GM23338 (cell line): ENCODE data around the gene ZNF587B.
"Not testable (repeated sequence)": the region's sequence is repeated elsewhere in the genome, so short reads cannot be mapped to it uniquely, and the experiment has no call there.

Experiments used
- CREB1 ChIP-seq: fragments of 250-450 bp; sonication (Bioruptor Pico); IDR thresholded peaks from 2 replicates; pipeline ENCODE4 v1.5.0; 2020; ENCODE audit warnings: low read depth, mild to moderate bottlenecking, moderate library complexity
- CTCF ChIP-seq, 2 experiments: fragments of 200-600 bp in 1 of 2; sonication (generic) in 1 of 2; conservative IDR thresholded peaks; 2 replicates each; pipeline versions ENCODE4 v1.5.1 to v1.6.1; 2016 to 2017; ENCODE audit warnings: antibody characterized with exemption in 2 of 2, low read depth in 2 of 2, mild to moderate bottlenecking in 2 of 2, moderate library complexity in 1 of 2
- ETS1 ChIP-seq: IDR thresholded peaks from 2 replicates; pipeline ENCODE4 v1.6.1; 2016; ENCODE audit warnings: antibody characterized with exemption
- EZH2 ChIP-seq: fragments of 200-600 bp; sonication (generic); IDR thresholded peaks from one replicate; pipeline ENCODE4 v1.8.0; 2017; ENCODE audit warnings: antibody characterized with exemption, mild to moderate bottlenecking, low read depth; ENCODE audit not compliant: unreplicated experiment
- EZH2phosphoT487 ChIP-seq: fragments of 200-600 bp; sonication (generic); IDR thresholded peaks from one replicate; pipeline ENCODE4 v1.8.1; 2018; ENCODE audit warnings: antibody characterized with exemption; ENCODE audit not compliant: unreplicated experiment
- JUNB ChIP-seq: IDR thresholded peaks from one replicate; pipeline ENCODE4 v1.6.1; 2016; ENCODE audit warnings: antibody characterized with exemption; ENCODE audit not compliant: unreplicated experiment
- POLR2AphosphoS5 ChIP-seq: IDR thresholded peaks from 2 replicates; pipeline ENCODE4 v1.6.1; 2016; ENCODE audit warnings: antibody characterized with exemption, low read depth
- REST ChIP-seq: IDR thresholded peaks from one replicate; pipeline ENCODE4 v1.6.1; 2018; ENCODE audit warnings: antibody characterized with exemption; ENCODE audit not compliant: unreplicated experiment
- STAT1 ChIP-seq: IDR thresholded peaks from one replicate; pipeline ENCODE4 v1.6.1; 2016; ENCODE audit warnings: antibody characterized with exemption; ENCODE audit not compliant: unreplicated experiment
- ZNF114 ChIP-seq: fragments of 250-450 bp; sonication (Bioruptor Pico); IDR thresholded peaks from 2 replicates; pipeline ENCODE4 v1.5.0; 2020; ENCODE audit warnings: mild to moderate bottlenecking, moderate library complexity
- ZNF462 ChIP-seq: fragments of 250-450 bp; sonication (Bioruptor Pico); IDR thresholded peaks from 2 replicates; pipeline ENCODE4 v1.5.0; 2020; ENCODE audit warnings: mild to moderate bottlenecking, moderate library complexity

- not testable (repeated sequence) for TF ChIP-seq CTCF (conservative IDR thresholded peaks at IDR 0.05; ENCODE audit: low read depth in 2 of 2); POLR2AphosphoS5; JUNB; EZH2; EZH2phosphoT487; CREB1 (CRISPR knock-in tag); REST; ZNF114 (CRISPR knock-in tag); ETS1; STAT1; ZNF462 (CRISPR knock-in tag)
These were observed 6.9 kb upstream of the ZNF587B start for GRCh38 chr19:57823155-57823554.
